Measurements from ENCODE around the gene LRWD1. TPM values are rescaled to one million over a fixed set of nuclear protein-coding genes. Genes with fewer than 3 reads are reported as not detected.

The LRWD1 gene
- total and polyA plus RNA-seq, 8 donors = 12.9 to 22.2 (median 16.3) TPM

- DNase-seq (no peak), ATAC-seq (no peak)
- H3K4me3 ChIP-seq = no peak overlapping the region
- intact Hi-C loops (cut with DNase I) = no loop called here
- H3K27me3 ChIP-seq = no peaks in the 10 kb centered on the region
- H3K9me3 ChIP-seq = no peaks in the 10 kb centered on the region
- H3K36me3 ChIP-seq = peaks cover 0 to 60% of the 10 kb centered on the region in 2 donors
- TF ChIP-seq, protein P1, sequence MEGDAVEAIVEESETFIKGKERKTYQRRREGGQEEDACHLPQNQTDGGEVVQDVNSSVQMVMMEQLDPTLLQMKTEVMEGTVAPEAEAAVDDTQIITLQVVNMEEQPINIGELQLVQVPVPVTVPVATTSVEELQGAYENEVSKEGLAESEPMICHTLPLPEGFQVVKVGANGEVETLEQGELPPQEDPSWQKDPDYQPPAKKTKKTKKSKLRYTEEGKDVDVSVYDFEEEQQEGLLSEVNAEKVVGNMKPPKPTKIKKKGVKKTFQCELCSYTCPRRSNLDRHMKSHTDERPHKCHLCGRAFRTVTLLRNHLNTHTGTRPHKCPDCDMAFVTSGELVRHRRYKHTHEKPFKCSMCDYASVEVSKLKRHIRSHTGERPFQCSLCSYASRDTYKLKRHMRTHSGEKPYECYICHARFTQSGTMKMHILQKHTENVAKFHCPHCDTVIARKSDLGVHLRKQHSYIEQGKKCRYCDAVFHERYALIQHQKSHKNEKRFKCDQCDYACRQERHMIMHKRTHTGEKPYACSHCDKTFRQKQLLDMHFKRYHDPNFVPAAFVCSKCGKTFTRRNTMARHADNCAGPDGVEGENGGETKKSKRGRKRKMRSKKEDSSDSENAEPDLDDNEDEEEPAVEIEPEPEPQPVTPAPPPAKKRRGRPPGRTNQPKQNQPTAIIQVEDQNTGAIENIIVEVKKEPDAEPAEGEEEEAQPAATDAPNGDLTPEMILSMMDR (IDR thresholded peaks at IDR 0.05) = no peak
- H3K27ac ChIP-seq = peak overlapping the region in 1 of 2 donors; percentile 37
- peaks cover 0 to 33% of the 10 kb centered on the region in 2 donors for H3K4me1 ChIP-seq
These were observed 46.2 kb upstream of the LRWD1 start for GRCh38 chr7:102418592-102418991.

DNA sequence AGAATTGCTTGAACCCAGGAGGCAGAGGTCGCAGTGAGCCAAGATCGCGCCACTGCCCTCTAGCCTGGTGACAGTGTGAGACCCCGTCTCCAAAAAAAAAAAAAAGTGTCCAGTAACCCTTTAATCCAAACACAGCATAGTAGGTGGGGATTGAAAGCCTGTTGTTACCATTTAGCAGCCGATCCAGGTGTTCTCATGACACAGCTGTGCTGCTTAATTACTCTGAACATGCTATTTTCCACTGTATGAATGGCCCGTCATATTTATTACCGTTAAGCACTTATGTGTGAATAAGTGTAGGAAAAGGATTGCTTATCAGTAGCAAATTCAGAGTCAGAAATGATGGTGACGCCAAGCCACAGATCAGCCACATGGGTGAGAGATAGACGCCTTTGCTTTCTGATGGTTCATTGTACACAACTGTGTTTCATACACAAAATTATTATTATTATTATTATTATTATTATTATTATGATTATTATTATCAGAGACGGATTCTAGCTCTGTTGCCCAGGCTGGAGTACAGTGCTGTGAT, 43.0 kb upstream of the LRWD1 start:
- no peak overlapping the region for H3K4me3 ChIP-seq
- peaks cover 0 to 61% of the 10 kb centered on the region in 2 donors for H3K36me3 ChIP-seq
- H3K27ac ChIP-seq = peak overlapping the region in 1 of 2 donors; percentile 80
- DNase-seq (no peak), ATAC-seq (no peak)
- intact Hi-C loops (cut with DNase I) = no loop called here
- H3K4me1 ChIP-seq = peaks cover 0 to 41% of the 10 kb centered on the region in 2 donors
- no peaks in the 10 kb centered on the region for H3K27me3 ChIP-seq
- TF ChIP-seq, protein P1 (IDR thresholded peaks at IDR 0.05) = no peak
- no peaks in the 10 kb centered on the region for H3K9me3 ChIP-seq

DNA sequence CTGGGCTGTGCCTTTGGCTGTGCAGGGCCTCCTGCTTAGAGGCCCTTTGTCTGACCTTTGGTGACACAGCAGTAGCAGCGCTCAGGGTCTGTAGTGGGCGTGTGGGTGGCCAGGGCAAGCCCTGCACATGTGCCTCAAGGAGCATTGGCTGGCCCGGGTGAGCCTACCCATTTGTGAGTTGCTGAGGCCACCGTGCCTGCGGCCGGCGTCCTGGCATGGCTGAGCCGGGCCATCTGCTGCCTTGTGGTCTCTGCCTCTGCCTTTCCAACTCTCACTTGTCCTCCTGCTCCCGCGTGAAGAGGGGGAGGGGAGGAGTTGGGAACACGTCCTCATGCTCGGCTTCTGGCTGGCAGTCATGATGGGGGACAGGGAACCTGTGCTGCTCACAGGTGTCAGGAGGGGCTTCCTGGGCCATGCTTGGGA, 40.6 kb upstream of the LRWD1 start:
- intact Hi-C loops (cut with DNase I) = no loop called here
- Histone ChIP-seq H3K4me1 (peaks cover 0 to 62% of the 10 kb centered on the region in 2 donors), H3K4me3 (no peak overlapping the region), H3K9me3 (no peaks in the 10 kb centered on the region), H3K27me3 (no peaks in the 10 kb centered on the region), H3K36me3 (peaks cover 0 to 47% of the 10 kb centered on the region in 2 donors), H3K27ac (peak overlapping the region in 1 of 2 donors; percentile 97)
- DNase-seq (no peak), ATAC-seq (no peak)
- TF ChIP-seq, protein P1 (IDR thresholded peaks at IDR 0.05) = no peak

GRCh38 chr7:102424787-102425218, 40.0 kb upstream of the LRWD1 start:
- peak overlapping the region in 1 of 2 donors; percentile 97 for H3K27ac ChIP-seq

DNA sequence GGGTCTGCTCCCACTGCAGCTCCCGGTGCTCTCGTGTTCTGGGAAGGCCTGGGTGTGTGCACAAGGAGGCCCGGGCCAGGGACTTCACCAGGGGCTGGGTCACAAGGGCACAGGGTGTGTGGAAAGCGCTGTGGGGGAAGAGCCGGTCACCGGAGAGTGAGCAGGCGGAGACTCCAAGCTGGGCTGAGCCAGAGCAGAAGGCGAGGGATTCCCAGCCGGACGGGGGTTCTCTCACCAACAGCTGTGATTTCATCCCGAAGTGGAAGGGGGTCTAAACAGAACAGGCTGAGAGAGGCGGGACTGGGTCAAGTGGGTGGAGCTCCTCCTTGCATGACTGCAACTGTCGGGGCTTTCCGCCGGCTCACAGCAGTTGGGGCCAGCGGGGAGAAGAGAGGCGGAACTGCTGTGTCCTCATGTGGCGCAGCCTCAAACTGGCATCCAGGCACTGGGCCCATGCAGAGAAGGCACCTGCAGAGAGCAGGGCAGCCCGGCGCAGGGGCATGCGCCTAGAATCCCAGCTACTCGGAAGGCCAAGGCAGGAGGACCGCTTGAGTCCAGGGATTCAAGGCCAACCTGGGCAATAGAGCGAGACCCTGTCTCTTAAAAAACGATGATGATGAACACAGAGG, 39.0 kb upstream of the LRWD1 start:
- Histone ChIP-seq H3K27me3 (no peaks in the 10 kb centered on the region), H3K36me3 (peaks cover 0 to 39% of the 10 kb centered on the region in 2 donors), H3K4me1 (peaks cover 0 to 68% of the 10 kb centered on the region in 2 donors), H3K9me3 (no peaks in the 10 kb centered on the region), H3K4me3 (peak overlapping the region in 1 of 2 donors; percentile 16), H3K27ac (peak overlapping the region; percentile 79 to 97)
- intact Hi-C loops (cut with DNase I) = no loop called here
- ATAC-seq = peak; percentile 78
- DNase-seq = peak in 2 of 4 donors; percentile 87 to 94
- TF ChIP-seq, protein P1 (IDR thresholded peaks at IDR 0.05) = no peak

More at GRCh38 chr7:102424787-102425218, 40.0 kb upstream of the LRWD1 start:
- Histone ChIP-seq H3K36me3 (peaks cover 0 to 46% of the 10 kb centered on the region in 2 donors), H3K9me3 (no peaks in the 10 kb centered on the region), H3K4me3 (no peak overlapping the region), H3K4me1 (peaks cover 0 to 69% of the 10 kb centered on the region in 2 donors), H3K27me3 (no peaks in the 10 kb centered on the region)
- TF ChIP-seq, protein P1 (IDR thresholded peaks at IDR 0.05) = no peak
- DNase-seq = peak in 1 of 4 donors; percentile 51
- intact Hi-C loops (cut with DNase I) = no loop called here
- ATAC-seq = peak; percentile 15
